ENCODE results near the gene PRPH2.
A peak's percentile ranks its signal among the peaks of the same experiment; 100 is the strongest.

Gene PRPH2

DNA sequence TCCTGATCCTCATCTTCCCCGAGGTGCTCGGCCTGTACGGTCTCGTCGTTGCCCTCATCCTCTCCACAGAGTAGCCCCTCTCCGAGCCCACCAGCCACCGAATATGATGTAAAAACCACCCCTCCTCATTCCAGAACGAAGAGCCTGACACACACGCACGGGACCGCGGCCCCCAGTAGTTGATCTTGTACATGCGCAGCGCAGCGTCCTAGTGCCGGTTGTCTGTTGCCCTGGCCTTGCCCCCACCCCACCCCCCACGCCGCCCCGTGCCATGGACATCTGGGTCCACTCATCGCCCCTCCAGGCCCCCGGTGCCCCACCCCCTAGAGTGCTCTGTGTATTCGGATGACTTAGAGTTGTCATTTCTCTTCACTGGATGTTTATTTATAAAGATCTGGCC, 5.2 kb upstream of the PRPH2 start:
- TF ChIP-seq, protein P1, sequence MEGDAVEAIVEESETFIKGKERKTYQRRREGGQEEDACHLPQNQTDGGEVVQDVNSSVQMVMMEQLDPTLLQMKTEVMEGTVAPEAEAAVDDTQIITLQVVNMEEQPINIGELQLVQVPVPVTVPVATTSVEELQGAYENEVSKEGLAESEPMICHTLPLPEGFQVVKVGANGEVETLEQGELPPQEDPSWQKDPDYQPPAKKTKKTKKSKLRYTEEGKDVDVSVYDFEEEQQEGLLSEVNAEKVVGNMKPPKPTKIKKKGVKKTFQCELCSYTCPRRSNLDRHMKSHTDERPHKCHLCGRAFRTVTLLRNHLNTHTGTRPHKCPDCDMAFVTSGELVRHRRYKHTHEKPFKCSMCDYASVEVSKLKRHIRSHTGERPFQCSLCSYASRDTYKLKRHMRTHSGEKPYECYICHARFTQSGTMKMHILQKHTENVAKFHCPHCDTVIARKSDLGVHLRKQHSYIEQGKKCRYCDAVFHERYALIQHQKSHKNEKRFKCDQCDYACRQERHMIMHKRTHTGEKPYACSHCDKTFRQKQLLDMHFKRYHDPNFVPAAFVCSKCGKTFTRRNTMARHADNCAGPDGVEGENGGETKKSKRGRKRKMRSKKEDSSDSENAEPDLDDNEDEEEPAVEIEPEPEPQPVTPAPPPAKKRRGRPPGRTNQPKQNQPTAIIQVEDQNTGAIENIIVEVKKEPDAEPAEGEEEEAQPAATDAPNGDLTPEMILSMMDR (conservative IDR thresholded peaks at IDR 0.05; ENCODE audit: low read depth), result no peak
- ChIA-PET CTCF (interaction anchor here (0.6 to 1.2 kb wide), 3 partner anchors 18 to 156 kb away, joined by 3 read pairs; no protein-coding TSS in a partner anchor), POLR2A (ENCODE audit: low non-redundant PET) (no interaction called here)
- DNase-seq (ENCODE audit: low spot score), result no peak
- H3K27ac ChIP-seq, result no peak overlapping the region

DNA sequence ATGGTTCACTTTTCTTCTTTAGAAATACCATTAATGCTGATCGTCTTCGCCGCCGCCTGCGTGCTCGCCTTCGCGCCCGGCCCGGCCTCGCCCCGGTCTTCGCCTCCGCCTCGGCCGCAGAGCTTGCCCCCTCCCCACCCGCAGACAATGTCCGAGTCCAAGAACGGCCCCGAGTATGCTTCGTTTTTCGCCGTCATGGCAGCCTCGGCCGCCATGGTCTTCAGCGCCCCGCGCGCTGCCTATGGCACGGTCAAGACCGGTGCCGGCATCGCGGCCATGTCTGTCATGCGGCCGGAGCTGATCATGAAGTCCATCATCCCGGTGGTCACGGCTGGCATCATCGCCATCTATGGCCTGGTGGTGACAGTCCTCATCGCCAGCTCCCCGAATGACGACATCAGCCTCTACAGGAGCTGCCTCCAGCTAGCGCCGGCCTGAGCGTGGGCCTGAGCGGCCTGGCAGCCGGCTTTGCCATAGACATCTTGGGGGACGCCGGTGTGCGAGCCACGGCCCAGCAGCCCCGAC, 4.8 kb upstream of the PRPH2 start:
- TF ChIP-seq, protein P1 (conservative IDR thresholded peaks at IDR 0.05; ENCODE audit: low read depth), result no peak
- peak overlapping the region; percentile 65 for H3K27ac ChIP-seq
- ChIA-PET CTCF (interaction anchor here (0.6 to 2.4 kb wide), 4 partner anchors 17 to 65 kb away, joined by 3 to 15 read pairs (median 4); no protein-coding TSS in a partner anchor), POLR2A (ENCODE audit: low non-redundant PET) (no interaction called here)
- DNase-seq (ENCODE audit: low spot score), result no peak

DNA sequence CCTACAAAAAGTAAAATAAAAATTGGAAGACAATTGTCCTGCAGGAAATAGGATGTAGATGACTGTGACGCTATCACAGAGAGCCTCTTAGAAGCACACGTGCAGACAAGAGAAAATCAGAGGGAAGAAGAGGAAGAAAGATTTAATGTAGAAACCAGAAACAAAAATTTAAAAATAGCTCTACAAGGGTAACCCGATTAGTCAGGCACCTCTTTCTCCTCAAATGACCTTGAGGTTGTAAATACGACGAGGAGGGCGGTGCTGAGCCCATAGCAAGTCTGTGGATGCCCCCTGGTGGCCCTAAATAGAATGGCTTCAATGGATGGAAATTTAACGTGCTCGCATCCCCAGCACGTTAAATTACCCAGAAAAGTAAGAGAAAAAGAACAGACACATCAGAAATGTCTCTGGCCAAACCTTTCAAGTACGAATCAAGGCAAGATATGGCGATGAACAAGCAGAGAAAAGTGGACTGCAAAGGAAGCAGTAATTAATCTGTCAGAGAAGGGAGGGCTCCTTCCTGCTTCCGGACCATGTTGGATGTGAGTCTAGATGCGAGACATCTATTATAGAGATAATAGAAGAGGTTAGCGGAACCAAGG, 4.2 kb upstream of the PRPH2 start:
- TF ChIP-seq, protein P1 (conservative IDR thresholded peaks at IDR 0.05; ENCODE audit: low read depth), result peak; percentile 86
- peak overlapping the region; percentile 65 for H3K27ac ChIP-seq
- CTCF ChIA-PET, result interaction anchor here (0.6 to 2.4 kb wide), 12 partner anchors 11 to 173 kb away, joined by 3 to 15 read pairs (median 3); partner anchors contain the start of gene TBCC
- POLR2A ChIA-PET (ENCODE audit: low non-redundant PET), result no interaction called here
- DNase-seq (ENCODE audit: low spot score), result peak; percentile 83

DNA sequence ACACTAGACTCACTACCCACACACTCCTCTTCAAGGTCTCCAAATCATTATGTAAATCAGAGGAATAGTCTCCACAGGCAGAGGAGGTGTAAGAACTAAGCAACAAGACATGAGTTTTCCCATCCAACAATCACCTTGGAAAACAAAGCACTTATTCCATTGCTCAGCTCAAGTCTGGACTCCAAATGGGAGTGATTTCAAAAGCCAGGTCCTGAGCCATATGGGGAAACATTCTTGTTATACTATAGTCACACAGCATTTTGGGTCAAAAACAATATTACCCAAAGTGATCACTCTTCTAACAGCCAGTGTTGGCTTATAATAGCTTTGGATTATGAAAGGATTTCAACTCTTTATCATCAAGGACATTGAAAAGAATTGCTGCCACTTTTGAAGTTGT, 3.6 kb upstream of the PRPH2 start:
- H3K27ac ChIP-seq, result no peak overlapping the region
- DNase-seq (ENCODE audit: low spot score), result no peak
- TF ChIP-seq, protein P1 (conservative IDR thresholded peaks at IDR 0.05; ENCODE audit: low read depth), result no peak
- CTCF ChIA-PET, result interaction anchor here (0.6 to 2.4 kb wide), 10 partner anchors 10 to 174 kb away, joined by 3 to 15 read pairs (median 3); partner anchors contain the start of gene TBCC
- POLR2A ChIA-PET (ENCODE audit: low non-redundant PET), result no interaction called here

DNA sequence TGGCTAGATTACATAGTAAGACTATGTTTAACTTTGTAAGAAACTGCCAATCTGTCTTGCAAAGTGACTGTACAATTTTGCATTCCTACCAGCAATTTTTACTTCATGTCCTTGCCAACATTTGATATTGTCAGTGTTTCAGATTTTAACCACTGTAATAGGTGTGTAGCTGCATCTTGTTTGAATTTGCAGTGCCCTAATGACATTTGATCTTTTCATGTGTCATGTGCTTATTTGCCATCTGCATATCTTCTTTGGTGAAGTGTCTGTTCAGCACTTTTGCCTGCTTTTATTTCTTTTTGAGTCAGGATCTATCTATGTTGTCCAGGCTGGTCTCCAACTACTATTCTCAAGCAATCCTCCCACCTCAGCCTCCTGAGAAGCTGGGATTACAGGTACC, 2.4 kb upstream of the PRPH2 start:
- no peak overlapping the region for H3K27ac ChIP-seq
- TF ChIP-seq, protein P1 (conservative IDR thresholded peaks at IDR 0.05; ENCODE audit: low read depth), result no peak
- ChIA-PET POLR2A (ENCODE audit: low non-redundant PET) (no interaction called here), CTCF (interaction anchor here (0.6 to 2.4 kb wide), 2 partner anchors 23 to 63 kb away, joined by 3 to 15 read pairs; no protein-coding TSS in a partner anchor)
- no peak for DNase-seq (ENCODE audit: low spot score)

DNA sequence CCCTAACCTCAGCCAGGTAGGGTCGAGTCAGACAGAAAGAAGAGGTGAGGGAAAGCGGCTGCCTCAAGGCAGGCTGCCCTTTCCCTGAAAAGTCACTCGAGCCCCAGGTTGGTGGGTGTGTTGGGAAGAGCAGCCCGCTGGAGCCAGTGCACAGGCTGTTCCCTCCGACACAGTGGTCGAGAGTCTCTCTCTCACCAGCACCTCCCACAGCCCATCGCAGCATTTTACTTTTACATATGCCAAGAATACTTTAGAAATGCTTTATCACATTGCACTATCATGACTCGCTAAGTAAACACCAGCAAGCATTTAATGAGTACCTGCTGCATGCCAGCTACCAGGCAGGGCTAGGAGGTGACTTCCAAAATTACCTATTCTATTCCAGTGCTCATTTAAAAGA, 1.7 kb downstream of the PRPH2 start:
- TF ChIP-seq, protein P1 (conservative IDR thresholded peaks at IDR 0.05; ENCODE audit: low read depth), result no peak
- CTCF ChIA-PET, result interaction anchor here (0.7 kb wide), 1 partner anchor 51 kb away, joined by 3 read pairs; no protein-coding TSS in a partner anchor
- peak; percentile 48 for DNase-seq (ENCODE audit: low spot score)

More for the DNA sequence above, 1.7 kb downstream of the PRPH2 start:
- H3K27ac ChIP-seq, result no peak overlapping the region
- POLR2A ChIA-PET (ENCODE audit: low non-redundant PET), result no interaction called here

Data from RWPE1 (cell line).